HG03135 (cell line): Measurements from ENCODE around the gene DDIT4.
A peak's percentile ranks its signal among the peaks of the same experiment; 100 is the strongest.
"Not testable (repeated sequence)": the region's sequence is repeated elsewhere in the genome, so short reads cannot be mapped to it uniquely, and the experiment has no call there.

ENCODE experiments used
- ATAC-seq: cut with Tn5 transposase; IDR thresholded peaks from one replicate; pipeline ENCODE4 v1.9.1; 2021; ENCODE audit warnings: mild to moderate bottlenecking, moderate library complexity; ENCODE audit not compliant: unreplicated experiment

Gene DDIT4

GRCh38 chr10:72285972-72286521, 12.3 kb downstream of the DDIT4 start:
- no peak for ATAC-seq

DNA sequence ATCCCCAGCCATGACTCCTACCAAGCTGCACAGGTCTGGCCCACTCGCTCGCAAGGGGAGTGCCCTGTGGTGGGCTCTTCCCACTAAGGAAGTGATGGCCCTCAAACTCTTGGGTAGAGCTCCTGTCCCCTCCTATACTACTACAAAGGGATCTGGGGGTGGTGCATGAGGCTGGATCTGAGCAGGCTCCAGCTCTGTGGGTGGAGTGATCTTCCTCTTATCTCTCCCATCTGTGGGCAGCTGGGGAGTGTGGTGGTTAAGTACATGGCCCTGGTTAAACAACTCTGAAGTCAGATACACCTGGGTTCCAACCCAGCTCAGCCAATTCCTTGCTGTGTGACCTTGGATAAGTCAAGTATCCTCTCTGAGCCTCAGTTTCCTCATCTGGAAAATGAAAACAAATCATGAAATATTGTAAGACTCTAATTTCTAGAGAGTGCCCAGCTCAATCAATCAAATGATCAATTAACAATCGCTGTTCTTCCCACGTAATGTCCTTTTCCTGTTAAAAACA, 17.4 kb downstream of the DDIT4 start:
- ATAC-seq, result no peak

DNA sequence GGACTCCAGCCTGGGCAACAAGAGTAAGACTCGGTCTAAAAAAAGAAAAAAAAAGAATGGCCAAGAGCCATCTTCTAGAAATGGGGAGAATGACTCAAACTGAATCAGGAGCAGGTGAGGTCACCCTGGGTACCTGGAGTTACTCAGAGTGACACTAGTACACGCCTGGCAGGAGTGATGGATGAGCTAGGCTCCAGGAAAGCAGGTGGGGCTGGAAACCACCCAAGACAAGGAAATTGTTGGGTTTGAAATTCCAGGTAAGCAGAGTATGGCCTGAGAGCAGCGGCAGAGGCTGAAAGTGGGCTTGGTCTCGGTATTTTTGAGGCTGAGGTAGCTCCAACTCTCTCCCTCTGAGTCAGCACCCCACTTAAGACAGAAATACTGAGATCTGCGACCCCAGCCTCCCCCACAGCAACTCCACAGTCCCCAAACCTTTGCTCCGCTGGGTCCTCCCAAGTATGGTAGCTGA, 18.5 kb downstream of the DDIT4 start:
- no peak for ATAC-seq

- ATAC-seq, result no peak
Observed at GRCh38 chr10:72295330-72295910, 21.7 kb downstream of the DDIT4 start.

- ATAC-seq, result not testable (repeated sequence)
Observed at GRCh38 chr10:72296829-72297280, 23.1 kb downstream of the DDIT4 start.

DNA sequence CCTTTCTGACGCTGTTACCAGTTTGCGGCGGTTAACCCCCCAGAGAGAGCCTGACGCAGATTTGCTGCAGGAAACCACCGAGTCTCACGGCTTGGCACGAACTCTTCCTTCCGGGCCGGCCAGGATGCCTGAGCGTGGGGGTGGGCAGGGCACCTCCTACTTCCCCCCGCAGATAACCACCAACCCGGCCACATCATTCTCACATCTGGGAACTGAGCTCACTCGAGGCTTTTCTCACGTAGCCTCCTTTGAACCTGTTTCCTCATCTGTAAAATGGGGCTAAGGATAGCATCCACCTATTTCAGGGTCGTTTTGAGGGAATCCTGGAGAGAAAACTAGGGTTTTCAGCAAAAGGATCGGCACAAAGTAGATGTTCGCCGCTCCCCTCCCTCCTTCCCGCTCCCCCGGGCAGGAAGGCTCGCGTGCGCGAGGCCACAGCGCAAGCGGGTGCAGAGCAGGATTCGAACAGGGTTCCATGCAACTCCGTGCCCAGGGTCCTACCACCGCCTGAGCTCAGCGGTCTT, 23.6 kb downstream of the DDIT4 start:
- ATAC-seq, result peak; percentile 45

- peak; percentile 81 for ATAC-seq
Observed at GRCh38 chr10:72297805-72298591, 24.3 kb downstream of the DDIT4 start.

GRCh38 chr10:72298592-72299519, 25.1 kb downstream of the DDIT4 start:
- no peak for ATAC-seq

DNA sequence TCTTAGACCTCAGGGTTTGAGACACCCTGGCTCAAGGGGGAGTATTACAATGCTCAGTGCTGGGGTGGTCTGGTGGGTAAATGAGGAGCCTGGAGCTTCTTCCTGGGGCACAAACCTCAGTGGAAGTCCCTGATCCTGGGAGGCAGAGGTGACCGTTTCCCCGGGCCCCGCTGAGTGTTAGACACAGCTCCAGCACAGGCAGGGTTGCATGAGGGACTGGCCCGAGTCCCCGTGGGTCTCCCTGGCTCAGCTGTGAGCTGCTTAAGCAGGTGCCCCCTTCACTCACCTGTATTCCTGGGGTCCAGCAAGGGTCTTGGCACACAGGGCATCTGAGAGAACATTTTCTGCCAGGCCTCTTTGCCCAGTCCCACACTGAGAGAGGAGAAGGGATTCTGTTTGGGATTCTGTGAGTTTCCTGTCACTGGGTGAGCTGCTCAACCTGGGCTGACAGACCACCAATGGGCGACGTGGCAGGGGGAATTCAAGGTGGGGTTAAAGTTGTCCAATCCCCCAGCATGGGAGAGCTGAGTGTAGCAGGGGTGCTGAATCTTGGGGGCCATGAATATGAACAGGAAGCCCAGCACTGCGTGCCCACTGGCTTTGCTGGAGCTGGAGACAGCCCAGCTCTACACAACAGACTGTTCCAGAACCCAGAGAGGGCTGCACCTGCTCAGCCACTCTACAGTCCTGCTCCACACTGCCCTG, 29.9 kb downstream of the DDIT4 start:
- ATAC-seq, result no peak

DNA sequence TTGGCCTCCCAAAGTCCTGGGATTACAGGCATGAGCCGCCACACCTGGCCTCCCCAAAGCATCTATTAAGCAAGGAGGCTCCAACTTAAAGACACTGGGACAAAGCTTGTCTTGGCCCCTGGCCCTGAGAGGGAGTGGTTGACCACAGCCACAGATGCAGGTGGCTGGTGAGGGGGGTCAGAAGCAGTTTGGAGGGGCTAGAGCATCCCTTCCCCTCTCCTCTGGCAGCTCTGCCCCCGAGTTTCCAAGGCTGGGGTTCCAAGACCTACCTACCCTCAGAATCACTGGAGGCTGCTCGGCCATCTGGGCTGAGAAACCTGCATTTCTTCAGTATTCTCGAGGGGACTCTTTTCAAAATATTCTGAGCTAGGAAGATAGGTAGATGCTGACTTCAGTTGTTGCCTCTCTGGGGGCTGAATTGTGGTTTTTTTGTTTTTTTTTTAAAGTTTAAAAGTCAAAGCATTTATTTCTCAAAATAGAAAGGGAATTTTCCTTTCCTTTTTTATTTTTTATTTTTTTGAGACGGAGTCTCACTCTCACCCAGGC, 32.6 kb downstream of the DDIT4 start:
- ATAC-seq, result no peak

DNA sequence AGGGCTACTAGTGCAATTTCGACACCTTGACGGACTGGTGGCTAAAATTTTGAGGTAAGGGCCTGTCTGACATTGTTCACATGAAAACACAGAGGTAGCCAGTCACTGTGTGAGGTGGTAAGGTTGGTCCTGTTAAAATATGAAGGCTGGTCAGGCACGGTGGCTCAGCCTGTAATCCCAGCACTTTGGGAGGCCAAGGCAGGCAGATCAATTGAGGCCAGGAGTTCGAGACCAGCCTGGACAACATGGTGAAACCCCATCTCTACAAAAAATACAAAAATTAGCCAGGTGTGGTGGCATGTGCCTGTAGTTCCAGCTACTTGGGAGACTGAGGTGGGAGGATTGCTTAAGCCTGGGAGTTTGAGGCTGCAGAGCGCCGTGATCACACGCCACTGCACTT, 34.0 kb downstream of the DDIT4 start:
- ATAC-seq, result not testable (repeated sequence)

DNA sequence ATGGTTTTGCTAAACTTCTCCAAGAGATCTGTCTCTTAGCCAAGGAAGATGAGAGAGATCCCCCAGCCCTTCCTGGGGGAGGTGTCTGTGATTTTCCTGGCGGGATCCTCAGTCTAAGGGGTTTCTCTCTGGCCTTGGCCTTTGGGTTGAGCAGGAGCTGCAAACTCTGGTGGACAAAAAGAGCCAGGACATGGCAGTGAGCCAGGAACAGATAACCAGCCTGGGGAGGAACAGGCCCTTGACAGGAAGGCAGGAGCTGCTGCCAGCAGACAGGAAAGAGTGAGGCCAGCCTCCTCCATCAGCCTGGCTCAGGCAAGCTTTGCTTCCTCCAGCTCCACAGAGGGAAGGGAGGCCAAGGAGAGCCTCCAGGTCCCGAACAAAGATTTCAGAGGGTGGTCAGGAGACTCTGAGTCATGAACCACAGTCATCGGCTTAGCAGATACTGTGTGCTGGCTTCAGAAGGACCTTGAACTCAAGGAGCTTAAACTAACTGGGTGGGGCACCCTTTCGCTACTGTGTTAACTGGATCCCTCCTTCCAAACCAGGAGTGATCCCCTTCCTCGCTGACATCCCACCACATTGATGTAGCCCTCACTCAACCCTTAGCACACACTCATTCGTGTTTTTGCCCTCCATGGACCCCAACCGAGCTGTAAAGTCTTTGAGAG, 34.7 kb downstream of the DDIT4 start:
- ATAC-seq, result no peak

DNA sequence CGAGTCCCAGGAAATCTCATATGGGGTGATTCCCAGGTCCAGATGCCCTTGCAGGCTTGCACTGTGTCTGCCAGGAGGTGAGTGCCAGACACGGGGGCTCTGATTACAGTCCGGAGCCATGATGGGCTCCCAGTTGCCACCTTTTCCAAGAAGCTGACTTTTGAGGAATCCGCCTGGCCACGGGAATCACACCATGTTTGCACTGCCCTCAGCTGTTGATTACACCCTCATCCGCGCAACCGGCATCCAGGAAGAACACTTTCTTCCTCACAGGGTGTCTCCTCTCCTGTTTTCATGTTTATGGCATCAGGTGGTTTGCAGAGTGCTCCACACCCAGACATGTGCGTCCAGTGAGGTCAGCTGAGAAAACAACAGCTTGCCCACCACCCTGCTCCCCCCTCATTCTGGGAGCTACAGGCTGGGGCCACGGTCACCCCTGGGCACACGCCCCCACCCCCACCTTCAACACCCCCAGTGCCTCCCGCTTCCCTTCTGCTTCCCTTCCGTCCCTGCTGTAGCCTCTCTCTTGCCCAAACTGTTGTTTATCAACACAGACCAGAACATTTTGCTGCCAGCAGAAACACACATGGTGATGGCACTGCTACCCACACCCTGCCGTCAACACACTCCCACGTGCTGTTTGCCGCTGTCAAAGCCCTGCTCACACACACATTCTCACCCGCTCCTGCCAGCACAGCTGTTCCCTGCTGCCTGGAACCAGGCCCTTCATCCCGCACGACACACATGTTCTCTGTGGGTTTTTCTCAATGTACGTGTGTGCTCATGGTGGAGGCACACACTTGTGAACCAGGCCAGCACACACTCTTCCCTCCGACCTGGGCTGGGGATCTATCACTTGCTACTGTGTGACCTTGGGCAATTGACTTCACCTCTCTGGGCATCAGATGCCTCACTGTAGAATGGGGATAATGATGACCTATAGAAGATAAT, 35.8 kb downstream of the DDIT4 start:
- ATAC-seq, result no peak

- no peak for ATAC-seq
Observed at GRCh38 chr10:72310241-72310633, 36.5 kb downstream of the DDIT4 start.

GRCh38 chr10:72310636-72311035, 36.9 kb downstream of the DDIT4 start:
- ATAC-seq, result no peak

GRCh38 chr10:72311667-72312066, 37.9 kb downstream of the DDIT4 start:
- no peak for ATAC-seq

DNA sequence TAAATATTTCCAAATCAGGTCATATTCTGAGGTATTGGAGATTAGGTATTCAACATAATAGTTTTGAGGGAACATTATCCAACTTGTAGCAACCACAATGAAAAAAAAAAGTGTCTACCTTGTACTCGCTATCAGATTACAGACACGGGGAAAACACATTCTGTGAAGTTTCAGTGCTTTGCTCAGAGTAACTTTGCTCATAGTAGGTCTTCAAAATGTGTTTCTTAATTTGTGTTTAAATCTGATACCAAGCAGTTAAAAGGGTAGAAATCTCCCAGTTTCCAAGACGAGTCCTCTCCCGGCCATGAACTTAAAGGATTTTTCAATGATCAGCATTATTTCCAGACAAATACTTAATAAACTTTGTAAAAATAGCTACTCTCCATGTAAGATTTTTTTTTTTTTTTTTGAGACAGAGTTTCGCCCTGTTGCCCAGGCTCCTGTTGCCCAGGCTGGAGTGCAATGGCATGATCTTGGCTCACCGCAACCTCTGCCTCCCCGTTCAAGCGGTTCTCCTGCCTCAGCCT, 39.2 kb downstream of the DDIT4 start:
- ATAC-seq, result no peak

DNA sequence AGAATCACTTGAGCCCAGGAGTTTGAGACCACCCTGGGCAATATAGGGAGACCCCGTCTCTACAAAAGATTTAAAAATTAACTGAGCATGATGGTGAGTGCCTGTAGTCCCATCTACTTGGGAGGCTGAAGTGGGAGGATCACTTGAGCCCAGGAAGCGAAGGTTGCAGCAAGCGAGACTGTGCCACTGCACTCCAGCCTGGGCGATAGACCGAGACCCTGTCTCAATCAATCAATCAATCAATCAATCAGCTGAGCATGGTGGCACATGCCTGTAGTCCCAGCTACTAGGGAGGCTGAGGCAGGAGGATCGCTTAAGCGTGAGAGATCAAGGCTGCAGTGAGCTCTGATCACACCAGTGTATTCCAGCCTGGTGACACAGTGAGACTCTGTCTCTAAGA, 40.5 kb downstream of the DDIT4 start:
- no peak for ATAC-seq
